SJSA1 (cell line): Measurements from ENCODE around the gene NELL1. TPM values are rescaled to one million over a fixed set of nuclear protein-coding genes. Genes with fewer than 3 reads are reported as not detected.

Source experiments
- DNase-seq, 2 experiments: peaks; one replicate each; pipeline ENCODE4 v3.0.0-alpha.2; 2015 to 2020; ENCODE audit warnings: low spot score in 2 of 2, low read depth in 1 of 2
- H3K27ac ChIP-seq: fragments of 250-450 bp; sonication (Bioruptor Pico); 2 replicates; pipeline ENCODE4 v1.5.1; 2020; ENCODE audit warnings: mild to moderate bottlenecking, moderate library complexity
- H3K27me3 ChIP-seq: fragments of 250-450 bp; sonication (Bioruptor Pico); replicated peaks from 2 replicates; pipeline ENCODE4 v1.5.1; 2020; ENCODE audit warnings: mild to moderate bottlenecking, moderate library complexity
- H3K36me3 ChIP-seq: fragments of 250-450 bp; sonication (Bioruptor Pico); 2 replicates; pipeline ENCODE4 v1.5.1; 2020; ENCODE audit warnings: mild to moderate bottlenecking
- H3K4me1 ChIP-seq: fragments of 250-450 bp; sonication (Bioruptor Pico); replicated peaks from 2 replicates; pipeline ENCODE4 v1.6.1; 2021; ENCODE audit warnings: mild to moderate bottlenecking
- H3K4me3 ChIP-seq: fragments of 250-450 bp; sonication (Bioruptor Pico); 2 replicates; pipeline ENCODE4 v1.5.1; 2020; ENCODE audit warnings: mild to moderate bottlenecking
- H3K9me3 ChIP-seq: fragments of 250-450 bp; sonication (Bioruptor Pico); replicated peaks from 2 replicates; pipeline ENCODE4 v1.5.1; 2020; ENCODE audit warnings: mild to moderate bottlenecking
- total RNA-seq: library from RNA; depleted of rRNA; stranded (reverse); fragments of >200 nt; shearing (Covaris generic); gene quantifications from 2 replicates; pipeline ENCODE4 v1.2.3, GENCODE V29; 2014; rRNA removed

Gene NELL1
- total RNA-seq, 1 experiment from 2014 or later = not detected

GRCh38 chr11:21615955-21616371 is 946.6 kb downstream of the NELL1 start:
- no peak overlapping the region for H3K27ac ChIP-seq

DNA sequence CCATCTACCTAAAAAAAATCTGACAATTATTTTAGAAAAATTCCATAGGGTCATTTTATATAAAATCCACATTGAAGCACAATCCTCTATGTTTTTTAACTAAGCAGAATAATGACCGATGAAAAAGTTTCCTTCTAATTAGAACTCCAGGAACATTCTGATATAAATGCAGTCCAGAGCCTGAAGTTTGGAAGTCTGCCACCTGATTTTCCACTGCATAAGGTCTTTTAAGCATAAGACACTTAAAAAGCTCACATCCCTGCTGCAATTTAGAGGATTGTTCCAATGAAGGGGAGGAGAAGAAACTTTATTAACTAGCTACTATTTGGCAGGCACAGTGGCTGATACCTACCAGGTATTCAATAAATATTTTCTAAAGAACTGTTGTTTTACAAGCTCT is 953.2 kb downstream of the NELL1 start:
- Histone ChIP-seq H3K4me1 (no peaks in the 10 kb centered on the region), H3K27me3 (no peaks in the 10 kb centered on the region), H3K4me3 (no peak overlapping the region), H3K36me3 (no peaks in the 10 kb centered on the region), H3K9me3 (peaks cover 8% of the 10 kb centered on the region), H3K27ac (no peak overlapping the region)
- DNase-seq = no peak

More at GRCh38 chr11:21615955-21616371, 946.6 kb downstream of the NELL1 start:
- H3K27me3 ChIP-seq = no peaks in the 10 kb centered on the region
- H3K36me3 ChIP-seq = no peaks in the 10 kb centered on the region
- no peak overlapping the region for H3K4me3 ChIP-seq
- peaks cover 6% of the 10 kb centered on the region; the same call in 1 of the 2 replicates for H3K9me3 ChIP-seq
- H3K4me1 ChIP-seq = no peaks in the 10 kb centered on the region
- DNase-seq = no peak

- no peaks in the 10 kb centered on the region for H3K27me3 ChIP-seq
- DNase-seq = no peak
- peaks cover 8% of the 10 kb centered on the region for H3K9me3 ChIP-seq
- no peaks in the 10 kb centered on the region for H3K36me3 ChIP-seq
- no peaks in the 10 kb centered on the region for H3K4me1 ChIP-seq
- H3K4me3 ChIP-seq = no peak overlapping the region
- no peak overlapping the region for H3K27ac ChIP-seq
Measured at GRCh38 chr11:21622995-21623394, 953.6 kb downstream of the NELL1 start.

Other genes with a start within 250 kb of the NELL1 start
- gene SLC6A5, start 70.0 kb upstream of the NELL1 start, total RNA-seq = not detected in 2 replicates